ENCODE data around the gene TRPC4.
"Not testable (repeated sequence)": the region's sequence is repeated elsewhere in the genome, so short reads cannot be mapped to it uniquely, and the experiment has no call there.

TRPC4 gene

GRCh38 chr13:37596805-37597204, 272.8 kb downstream of the TRPC4 start:
- H3F3A ChIP-seq (ENCODE audit: insufficient read depth, low read length), result no peaks in the 10 kb centered on the region
- no peak overlapping the region for H3K4me3 ChIP-seq (ENCODE audit: low read length)
- H3K27me3 ChIP-seq (replicated peaks; ENCODE audit: insufficient read depth, low read length), result no peaks in the 10 kb centered on the region
- no peak overlapping the region for H2AFZ ChIP-seq (ENCODE audit: low read length)
- H4K20me1 ChIP-seq (ENCODE audit: insufficient read depth, low read length), result no peaks in the 10 kb centered on the region
- no peaks in the 10 kb centered on the region for H3K9me3 ChIP-seq (replicated peaks; ENCODE audit: insufficient read depth, low read length)
- H3K9ac ChIP-seq (ENCODE audit: low read length), result no peak overlapping the region
- no peaks in the 10 kb centered on the region for H3K4me1 ChIP-seq (ENCODE audit: low read length)
- no peaks in the 10 kb centered on the region for H3K9me2 ChIP-seq (replicated peaks; ENCODE audit: insufficient read depth, low read length)
- no peak for TF ChIP-seq EZH2 (optimal IDR thresholded peaks at IDR 0.05; ENCODE audit: low read depth, low read length)
- TF ChIP-seq CTCF (IDR thresholded peaks at IDR 0.05; ENCODE audit: low read length), result no peak
- no peak for TF ChIP-seq EZH2phosphoT487 (IDR thresholded peaks at IDR 0.05; ENCODE audit: low read length)
- no peaks in the 10 kb centered on the region for H3K79me2 ChIP-seq (ENCODE audit: low read length)
- no peak overlapping the region for H3K4me2 ChIP-seq (ENCODE audit: low read depth, low read length)
- no peak for DNase-seq
- H3K36me3 ChIP-seq (replicated peaks; ENCODE audit: insufficient read depth, low read length), result no peaks in the 10 kb centered on the region
- no peak overlapping the region for H3K27ac ChIP-seq (ENCODE audit: low read length)

- H3K9ac ChIP-seq (ENCODE audit: low read length), result no peak overlapping the region
- H3K27ac ChIP-seq (ENCODE audit: low read length), result no peak overlapping the region
- no peak overlapping the region for H3K4me3 ChIP-seq (ENCODE audit: low read length)
- no peaks in the 10 kb centered on the region for H3K9me2 ChIP-seq (replicated peaks; ENCODE audit: insufficient read depth, low read length)
- no peaks in the 10 kb centered on the region for H3F3A ChIP-seq (ENCODE audit: insufficient read depth, low read length)
- H2AFZ ChIP-seq (ENCODE audit: low read length), result no peak overlapping the region
- TF ChIP-seq CTCF (IDR thresholded peaks at IDR 0.05; ENCODE audit: low read length) (no peak), EZH2phosphoT487 (IDR thresholded peaks at IDR 0.05; ENCODE audit: low read length) (no peak), EZH2 (optimal IDR thresholded peaks at IDR 0.05; ENCODE audit: low read depth, low read length) (no peak)
- H3K4me2 ChIP-seq (ENCODE audit: low read depth, low read length), result no peak overlapping the region
- no peaks in the 10 kb centered on the region for H3K9me3 ChIP-seq (replicated peaks; ENCODE audit: insufficient read depth, low read length)
- no peaks in the 10 kb centered on the region for H3K4me1 ChIP-seq (ENCODE audit: low read length)
- H4K20me1 ChIP-seq (ENCODE audit: insufficient read depth, low read length), result no peaks in the 10 kb centered on the region
- DNase-seq, result no peak
- no peaks in the 10 kb centered on the region for H3K79me2 ChIP-seq (ENCODE audit: low read length)
- no peaks in the 10 kb centered on the region for H3K36me3 ChIP-seq (replicated peaks; ENCODE audit: insufficient read depth, low read length)
- H3K27me3 ChIP-seq (replicated peaks; ENCODE audit: insufficient read depth, low read length), result no peaks in the 10 kb centered on the region
Measured at GRCh38 chr13:37595162-37595561, 274.4 kb downstream of the TRPC4 start.

GRCh38 chr13:37594550-37594949, 275.0 kb downstream of the TRPC4 start:
- H3K4me2 ChIP-seq (ENCODE audit: low read depth, low read length), result no peak overlapping the region
- H3K9me2 ChIP-seq (replicated peaks; ENCODE audit: insufficient read depth, low read length), result no peaks in the 10 kb centered on the region
- no peak overlapping the region for H3K9ac ChIP-seq (ENCODE audit: low read length)
- no peak overlapping the region for H3K27ac ChIP-seq (ENCODE audit: low read length)
- H3K4me3 ChIP-seq (ENCODE audit: low read length), result no peak overlapping the region
- H3K79me2 ChIP-seq (ENCODE audit: low read length), result no peaks in the 10 kb centered on the region
- no peaks in the 10 kb centered on the region for H4K20me1 ChIP-seq (ENCODE audit: insufficient read depth, low read length)
- DNase-seq, result no peak
- TF ChIP-seq CTCF (IDR thresholded peaks at IDR 0.05; ENCODE audit: low read length) (no peak), EZH2 (optimal IDR thresholded peaks at IDR 0.05; ENCODE audit: low read depth, low read length) (no peak), EZH2phosphoT487 (IDR thresholded peaks at IDR 0.05; ENCODE audit: low read length) (no peak)
- no peaks in the 10 kb centered on the region for H3K36me3 ChIP-seq (replicated peaks; ENCODE audit: insufficient read depth, low read length)
- no peaks in the 10 kb centered on the region for H3K27me3 ChIP-seq (replicated peaks; ENCODE audit: insufficient read depth, low read length)
- no peaks in the 10 kb centered on the region for H3K4me1 ChIP-seq (ENCODE audit: low read length)
- H3F3A ChIP-seq (ENCODE audit: insufficient read depth, low read length), result no peaks in the 10 kb centered on the region
- no peaks in the 10 kb centered on the region for H3K9me3 ChIP-seq (replicated peaks; ENCODE audit: insufficient read depth, low read length)
- H2AFZ ChIP-seq (ENCODE audit: low read length), result no peak overlapping the region

GRCh38 chr13:37589381-37589780, 280.2 kb downstream of the TRPC4 start:
- not testable (repeated sequence) for H3K4me1 ChIP-seq (ENCODE audit: low read length); H2AFZ ChIP-seq (ENCODE audit: low read length); H3K4me3 ChIP-seq (ENCODE audit: low read length); H3K9me3 ChIP-seq (replicated peaks; ENCODE audit: insufficient read depth, low read length); H3K9me2 ChIP-seq (replicated peaks; ENCODE audit: insufficient read depth, low read length); H3K4me2 ChIP-seq (ENCODE audit: low read depth, low read length); H4K20me1 ChIP-seq (ENCODE audit: insufficient read depth, low read length); H3K36me3 ChIP-seq (replicated peaks; ENCODE audit: insufficient read depth, low read length); H3K79me2 ChIP-seq (ENCODE audit: low read length); H3K27ac ChIP-seq (ENCODE audit: low read length); H3F3A ChIP-seq (ENCODE audit: insufficient read depth, low read length); DNase-seq; H3K9ac ChIP-seq (ENCODE audit: low read length); H3K27me3 ChIP-seq (replicated peaks; ENCODE audit: insufficient read depth, low read length)

All from MM.1S (cell line).